ENCODE results near the gene TFAP2C.

GRCh38 chr20:56621730-56622129 is 7.4 kb upstream of the TFAP2C start:
- no peak for TF ChIP-seq EP300 (IDR thresholded peaks at IDR 0.05; ENCODE audit: low read length)
- TF ChIP-seq ELK1 (CRISPR knock-in tag; IDR thresholded peaks at IDR 0.05) = no peak
- TF ChIP-seq NFIC (IDR thresholded peaks at IDR 0.05) = no peak
- TF ChIP-seq PREB (CRISPR knock-in tag; IDR thresholded peaks at IDR 0.05) = no peak
- no peak for TF ChIP-seq SNRNP70 (optimal IDR thresholded peaks at IDR 0.05; ENCODE audit: low read depth, low read length)
- TF ChIP-seq TBL1XR1 (IDR thresholded peaks at IDR 0.05; ENCODE audit: low read length in 2 of 2) = no peak
- TF ChIP-seq CTCF (IDR thresholded peaks at IDR 0.05 in 2 of 3, conservative IDR thresholded peaks at IDR 0.05 in 1 of 3; ENCODE audit: insufficient read depth in 2 of 3, low read depth in 1 of 3, low read length in 3 of 3) = no peak
- no peak for TF ChIP-seq ETS1 (conservative IDR thresholded peaks at IDR 0.05; ENCODE audit: control insufficient read depth, low read depth, low read length)

Measured in K562 (cell line).